ENCODE data around the gene MS4A1. TPM values are rescaled to one million over a fixed set of nuclear protein-coding genes. Genes with fewer than 3 reads are reported as not detected.

Gene MS4A1
- total RNA-seq, 1 experiment from 2014 or later, result 0.25 TPM

GRCh38 chr11:60433401-60433800 is 22.2 kb upstream of the MS4A1 start:
- peaks cover 3 to 5% of the 10 kb centered on the region in 2 experiments; a peak in 3 of 4 replicates for H3K4me1 ChIP-seq (ENCODE audit: control insufficient read depth in 1 of 2, insufficient read depth in 2 of 2, low read length in 2 of 2)
- H3K9me2 ChIP-seq (ENCODE audit: insufficient read depth), result no peaks in the 10 kb centered on the region
- no peak for DNase-seq (ENCODE audit: low read depth, low spot score)
- H3K4me2 ChIP-seq (ENCODE audit: low read length), result no peak overlapping the region
- no peaks in the 10 kb centered on the region for H3K27me3 ChIP-seq (ENCODE audit: insufficient read depth, low read length)
- H3K9me3 ChIP-seq (ENCODE audit: control insufficient read depth in 1 of 2, insufficient read depth in 1 of 2, low read depth in 1 of 2, low read length in 2 of 2), result no peaks in the 10 kb centered on the region
- ChIA-PET POLR2A (no interaction called here), RAD21 (ENCODE audit: low non-redundant PET in 1 of 2, low total read pairs in 2 of 2, uncharacterized antibody in 2 of 2, unreplicated experiment in 2 of 2) (no interaction called here), CTCF (no interaction called here)
- no TSS peak for BruUV-seq (replicated peaks)
- TF ChIP-seq POLR2AphosphoS5 (IDR thresholded peaks at IDR 0.05; ENCODE audit: low read depth, low read length) (no peak), SRF (IDR thresholded peaks at IDR 0.05; ENCODE audit: low read depth) (no peak), FOSL1 (IDR thresholded peaks at IDR 0.05; ENCODE audit: low read depth) (no peak), JUND (IDR thresholded peaks at IDR 0.05) (no peak), SP1 (IDR thresholded peaks at IDR 0.05; ENCODE audit: low read depth) (no peak), TCF7L2 (IDR thresholded peaks at IDR 0.05; ENCODE audit: borderline replicate concordance, extremely low read depth, insufficient read depth, insufficient read length) (no peak), MAX (IDR thresholded peaks at IDR 0.05) (no peak), YY1 (IDR thresholded peaks at IDR 0.05; ENCODE audit: extremely low read depth, insufficient replicate concordance, low read depth, low read length) (no peak), REST (IDR thresholded peaks at IDR 0.05; ENCODE audit: low read depth) (no peak), CEBPB (IDR thresholded peaks at IDR 0.05; ENCODE audit: low read depth) (no peak), ELF1 (IDR thresholded peaks at IDR 0.05; ENCODE audit: borderline replicate concordance, low read depth) (no peak), SIN3A (IDR thresholded peaks at IDR 0.05; ENCODE audit: low read depth) (no peak), EZH2 (IDR thresholded peaks at IDR 0.05) (no peak), ZFX (IDR thresholded peaks at IDR 0.05) (no peak), EZH2phosphoT487 (IDR thresholded peaks at IDR 0.05; ENCODE audit: borderline replicate concordance) (no peak), POLR2A (IDR thresholded peaks at IDR 0.05; ENCODE audit: borderline replicate concordance, extremely low read depth, insufficient read depth, insufficient read length) (no peak), RAD21 (IDR thresholded peaks at IDR 0.05; ENCODE audit: low read depth) (no peak)
- TF ChIP-seq, protein P1, sequence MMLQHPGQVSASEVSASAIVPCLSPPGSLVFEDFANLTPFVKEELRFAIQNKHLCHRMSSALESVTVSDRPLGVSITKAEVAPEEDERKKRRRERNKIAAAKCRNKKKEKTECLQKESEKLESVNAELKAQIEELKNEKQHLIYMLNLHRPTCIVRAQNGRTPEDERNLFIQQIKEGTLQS (IDR thresholded peaks at IDR 0.05), result no peak
- no peak overlapping the region for H3K4me3 ChIP-seq (replicated peaks in 1 of 2; ENCODE audit: low read depth in 1 of 2, low read length in 2 of 2)
- intact Hi-C loops (cut with micrococcal nuclease), result no loop called here
- H3K9ac ChIP-seq (ENCODE audit: low read length), result no peak overlapping the region
- H3K27ac ChIP-seq (ENCODE audit: low read depth, low read length), result no peak overlapping the region
- ATAC-seq, result no peak
- H4K20me1 ChIP-seq (ENCODE audit: insufficient read depth), result no peaks in the 10 kb centered on the region
- no peaks in the 10 kb centered on the region for H3K79me2 ChIP-seq (ENCODE audit: insufficient read depth, low read length)
- H3K36me3 ChIP-seq (ENCODE audit: control insufficient read depth in 1 of 2, insufficient read depth in 2 of 2, low read length in 2 of 2), result no peaks in the 10 kb centered on the region
- H2AFZ ChIP-seq (ENCODE audit: low read depth, low read length, poor library complexity, severe bottlenecking), result no peak overlapping the region

All from HCT116 (cell line).